ENCODE measurements around the gene APOA1.

APOA1 gene

DNA sequence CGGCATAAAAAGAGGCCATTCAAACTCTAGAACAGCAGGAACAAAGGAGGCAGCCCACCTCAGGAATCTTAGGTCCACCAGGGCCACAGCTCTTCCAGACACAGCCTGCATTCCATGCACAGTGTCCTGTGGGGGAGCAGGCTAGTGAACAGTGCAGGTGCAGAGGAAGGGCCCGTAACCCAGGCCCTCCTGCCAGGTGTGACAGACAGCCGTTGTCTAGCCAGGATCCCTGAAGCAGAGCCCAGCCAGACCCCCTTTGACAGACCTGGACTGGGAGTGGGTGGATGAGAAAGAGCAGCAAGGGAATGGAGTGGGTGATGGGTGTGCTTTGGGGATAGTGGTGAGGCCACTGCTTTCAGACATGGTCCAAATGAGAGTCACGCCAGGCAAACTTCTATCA lies 48.4 kb downstream of the APOA1 start:
- no peak for DNase-seq (ENCODE audit: low spot score)

DNA sequence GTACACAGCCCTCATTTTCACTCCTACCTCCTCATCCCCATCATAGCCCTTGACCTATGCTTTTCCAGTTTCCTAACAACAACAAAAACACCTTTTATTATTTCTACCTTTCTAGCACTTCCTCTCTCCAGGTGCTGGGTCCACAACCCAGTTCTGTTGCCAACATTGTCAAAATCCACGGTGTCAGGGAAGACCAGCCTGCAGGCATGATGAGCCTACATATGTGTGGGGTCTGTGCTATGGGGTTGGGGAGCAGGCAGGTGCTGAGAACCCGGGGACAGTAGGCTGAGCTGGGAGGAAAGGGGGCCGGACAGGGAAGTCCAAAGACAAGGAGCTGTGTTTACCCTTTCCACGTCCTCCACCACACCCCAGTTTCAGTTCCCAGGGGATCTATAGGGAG lies 48.9 kb downstream of the APOA1 start:
- no peak for DNase-seq (ENCODE audit: low spot score)

GRCh38 chr11:116787786-116788486 lies 49.5 kb downstream of the APOA1 start, which contains the start of gene ZPR1:
ZPR1 (minus strand) TSS chr11:116788023; CDS start chr11:116787990, 33 bp downstream.
- DNase-seq (ENCODE audit: low spot score), result peak; percentile 60

DNA sequence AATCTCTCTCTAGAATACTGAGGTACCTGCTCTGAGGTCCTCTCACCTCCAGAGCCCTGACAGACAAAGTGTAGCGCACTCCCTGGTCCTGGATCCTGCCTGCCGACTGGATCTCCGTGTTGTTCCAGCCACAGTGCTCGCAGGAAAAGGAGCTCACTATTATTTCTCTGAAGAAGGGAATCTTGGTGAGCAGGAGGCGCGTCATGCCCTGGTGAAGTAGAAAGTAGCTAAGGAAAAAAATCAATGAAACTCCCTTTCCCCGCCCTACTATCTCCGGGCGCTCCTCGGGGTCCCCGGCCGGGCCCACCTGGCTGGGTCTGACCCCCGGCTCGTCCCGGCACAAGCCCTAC lies 50.0 kb downstream of the APOA1 start:
- no peak for DNase-seq (ENCODE audit: low spot score)

- DNase-seq (ENCODE audit: low spot score), result no peak
Observed at GRCh38 chr11:116786966-116787365, 50.5 kb downstream of the APOA1 start.

GRCh38 chr11:116786326-116786725 lies 51.1 kb downstream of the APOA1 start:
- no peak for DNase-seq (ENCODE audit: low spot score)

All from COLO829 (cell line).